C4-2B (cell line): ENCODE results near the gene GAL3ST1.
"Not testable (repeated sequence)": the region's sequence is repeated elsewhere in the genome, so short reads cannot be mapped to it uniquely, and the experiment has no call there.

Experiments
- H3K27ac ChIP-seq: fragments of 450-650 bp; 2 replicates; pipeline ENCODE4 v1.5.1; 2017
- CTCF ChIP-seq: fragments of 450-650 bp; conservative IDR thresholded peaks from 2 replicates; pipeline ENCODE4 v1.5.1; 2017; ENCODE audit warnings: mild to moderate bottlenecking
- ZFX ChIP-seq: fragments of 450-650 bp; IDR thresholded peaks from 2 replicates; pipeline ENCODE4 v1.6.1; 2017

Gene GAL3ST1

GRCh38 chr22:30568137-30568805, 6.2 kb downstream of the GAL3ST1 start:
- no peak for TF ChIP-seq CTCF

GRCh38 chr22:30567277-30567676, 7.2 kb downstream of the GAL3ST1 start:
- not testable (repeated sequence) for H3K27ac ChIP-seq

More at GRCh38 chr22:30568137-30568805, 6.2 kb downstream of the GAL3ST1 start:
- no peak overlapping the region for H3K27ac ChIP-seq

GRCh38 chr22:30566125-30566524, 8.3 kb downstream of the GAL3ST1 start:
- no peak for TF ChIP-seq ZFX
- no peak for TF ChIP-seq CTCF
- H3K27ac ChIP-seq = no peak overlapping the region

- no peak for TF ChIP-seq ZFX
- TF ChIP-seq CTCF = no peak
- H3K27ac ChIP-seq = no peak overlapping the region
These were observed 9.1 kb downstream of the GAL3ST1 start for GRCh38 chr22:30565341-30565740.

GRCh38 chr22:30564761-30565119, 9.7 kb downstream of the GAL3ST1 start:
- H3K27ac ChIP-seq = no peak overlapping the region
- TF ChIP-seq ZFX (no peak), CTCF (no peak)

- TF ChIP-seq ZFX (no peak), CTCF (no peak)
These were observed 10.3 kb downstream of the GAL3ST1 start for GRCh38 chr22:30564045-30564760.

GRCh38 chr22:30562366-30562765, 12.1 kb downstream of the GAL3ST1 start:
- TF ChIP-seq CTCF (no peak), ZFX (no peak)
- H3K27ac ChIP-seq = no peak overlapping the region

More at GRCh38 chr22:30564045-30564760, 10.3 kb downstream of the GAL3ST1 start:
- H3K27ac ChIP-seq = no peak overlapping the region
